HepG2 (cell line): Measurements from ENCODE around the gene KRTAP10-5. TPM values are rescaled to one million over a fixed set of nuclear protein-coding genes. Genes with fewer than 3 reads are reported as not detected.

Source experiments
- ATAC-seq: fragments of 200-7000 bp; cut with Tn5 transposase; 3 replicates; pipeline ENCODE4 v1.9.1; 2020; ENCODE audit warnings: mild to moderate bottlenecking, moderate library complexity
- BruUV-seq: library from RNA; stranded (reverse); fragments of 400-500 nt; replicated peaks from 2 replicates; lab custom pipeline; 2021; lab: Mats Ljungman, UMichigan
- CTCF ChIA-PET: fragments of 300-600 bp; formaldehyde crosslinking; extraction: SDS; loops from one replicate; lab custom pipeline; 2021; ENCODE audit warnings: low total read pairs, inconsistent platforms, low intra/inter-chr PET ratio; lab: Yijun Ruan, JAX
- POLR2A ChIA-PET: fragments of 350-600 bp; sonication (Branson Sonifier 250); formaldehyde crosslinking; loops from one replicate; lab custom pipeline; 2020; ENCODE audit warnings: antibody characterized with exemption, inconsistent platforms; lab: Yijun Ruan, JAX
- DNase-seq: peaks from one replicate; pipeline ENCODE4 v3.0.0-alpha.2; 2015; ENCODE audit warnings: low spot score
- FAIRE-seq: peaks from 3 replicates; lab custom pipeline; 2011; peaks lifted over from hg19 to GRCh38; lab: Jason Lieb, UNC
- H2AFZ ChIP-seq: one replicate; pipeline ENCODE4 v1.6.1; 2011; ENCODE audit warnings: low read length, inconsistent platforms
- H3K27ac ChIP-seq: fragments of 300-600 bp; 3 replicates; pipeline ENCODE4 v1.8.0; 2011; ENCODE audit warnings: mixed run types, mild to moderate bottlenecking, mixed read lengths, low read length, inconsistent platforms; ENCODE audit not compliant: insufficient read depth; ENCODE audit errors: extremely low read length
- H3K27me3 ChIP-seq, 2 experiments: fragments of 200-600 bp in 1 of 2; 2 replicates in 1 of 2; 3 replicates in 1 of 2; pipeline versions ENCODE4 v1.6.0 to v1.8.0; 2011; ENCODE audit warnings: low read length in 2 of 2, mild to moderate bottlenecking in 2 of 2, moderate library complexity in 2 of 2, inconsistent platforms in 1 of 2; ENCODE audit not compliant: insufficient read depth in 2 of 2, control insufficient read depth in 1 of 2
- H3K36me3 ChIP-seq, 2 experiments: fragments of 200-600 bp in 1 of 2; replicated peaks in 1 of 2; 2 replicates in 1 of 2; 3 replicates in 1 of 2; pipeline versions ENCODE4 v1.5.1 to v1.8.0; 2011; ENCODE audit warnings: low read length in 2 of 2, inconsistent platforms in 1 of 2; ENCODE audit not compliant: insufficient read depth in 2 of 2, control insufficient read depth in 1 of 2
- H3K4me1 ChIP-seq: 2 replicates; pipeline ENCODE4 v1.5.1; 2012; ENCODE audit warnings: low read length, inconsistent platforms; ENCODE audit not compliant: insufficient read depth
- H3K4me2 ChIP-seq: 2 replicates; pipeline ENCODE4 v1.6.0; 2011; ENCODE audit warnings: low read depth, low read length, inconsistent platforms
- H3K4me3 ChIP-seq, 3 experiments: fragments of 200-600 bp in 1 of 3; sonication (generic), shearing (Covaris generic) in 1 of 3; replicated peaks in 1 of 3; 2 replicates each; pipeline ENCODE4 v1.5.1; 2011 to 2016; ENCODE audit warnings: low read length in 3 of 3, inconsistent platforms in 2 of 3, low read depth in 2 of 3, mild to moderate bottlenecking in 2 of 3, control low read depth in 1 of 3, mixed read lengths in 1 of 3; ENCODE audit not compliant: insufficient read depth in 1 of 3
- H3K79me2 ChIP-seq: one replicate; pipeline ENCODE4 v1.6.1; 2011; ENCODE audit warnings: low read length, inconsistent platforms; ENCODE audit not compliant: insufficient read depth
- H3K9ac ChIP-seq: 2 replicates; pipeline ENCODE4 v1.6.0; 2011; ENCODE audit warnings: mild to moderate bottlenecking, low read depth, low read length, inconsistent platforms; ENCODE audit not compliant: insufficient read depth
- H3K9me3 ChIP-seq: 2 replicates; pipeline ENCODE4 v1.5.1; 2012; ENCODE audit warnings: mild to moderate bottlenecking, low read length
- H4K20me1 ChIP-seq: 2 replicates; pipeline ENCODE4 v1.6.0; 2011; ENCODE audit warnings: inconsistent platforms, mild to moderate bottlenecking, low read length, moderate library complexity; ENCODE audit not compliant: insufficient read depth
- CREB1 ChIP-seq, 2 experiments: fragments of 450-650 bp in 1 of 2; IDR thresholded peaks; 2 replicates each; pipeline ENCODE4 v1.6.1; 2016 to 2017; ENCODE audit warnings: control low read depth in 1 of 2, mild to moderate bottlenecking in 1 of 2, missing compliant biosample characterization in 1 of 2, missing genetic modification characterization in 1 of 2
- DDIT3 ChIP-seq: sonication (generic); formaldehyde crosslinking; IDR thresholded peaks from 2 replicates; pipeline ENCODE4 v1.4.0; 2020; ENCODE audit warnings: mild to moderate bottlenecking, missing genetic modification reagents
- HIVEP1 ChIP-seq: sonication (generic); formaldehyde crosslinking; IDR thresholded peaks from 2 replicates; pipeline ENCODE4 v1.4.0; 2020; ENCODE audit warnings: mild to moderate bottlenecking, missing genetic modification reagents
- KLF9 ChIP-seq: IDR thresholded peaks from 2 replicates; pipeline ENCODE4 v1.6.1; 2016; ENCODE audit warnings: low read depth
- NR0B2 ChIP-seq: sonication (generic); formaldehyde crosslinking; IDR thresholded peaks from 2 replicates; pipeline ENCODE4 v1.4.0; 2020; ENCODE audit warnings: mild to moderate bottlenecking, missing genetic modification reagents
- PCBP2 ChIP-seq: fragments of 200-400 bp; formaldehyde crosslinking; optimal IDR thresholded peaks from 2 replicates; pipeline ENCODE3; 2018; ENCODE audit warnings: low read length, low read depth; ENCODE audit not compliant: poor library complexity, severe bottlenecking
- RARG ChIP-seq: sonication (generic); formaldehyde crosslinking; IDR thresholded peaks from 2 replicates; pipeline ENCODE4 v1.4.0; 2020; ENCODE audit warnings: low read depth, mild to moderate bottlenecking, missing genetic modification reagents
- ZBTB39 ChIP-seq: sonication (generic); formaldehyde crosslinking; IDR thresholded peaks from 2 replicates; pipeline ENCODE4 v1.5.0; 2020; ENCODE audit warnings: missing genetic modification reagents
- ZNF446 ChIP-seq: sonication (generic); formaldehyde crosslinking; IDR thresholded peaks from 2 replicates; pipeline ENCODE4 v1.5.0; 2020; ENCODE audit warnings: mild to moderate bottlenecking, missing genetic modification reagents
- ZNF749 ChIP-seq: sonication (generic); formaldehyde crosslinking; IDR thresholded peaks from 2 replicates; pipeline ENCODE4 v1.8.0; 2022; ENCODE audit warnings: mild to moderate bottlenecking, missing genetic modification reagents, moderate library complexity, borderline replicate concordance
- ZNF83 ChIP-seq: sonication (generic); formaldehyde crosslinking; IDR thresholded peaks from 2 replicates; pipeline ENCODE4 v1.4.0; 2020; ENCODE audit warnings: missing genetic modification reagents, mild to moderate bottlenecking, borderline replicate concordance
- ZSCAN9 ChIP-seq: IDR thresholded peaks from 2 replicates; pipeline ENCODE4 v1.6.1; 2016; ENCODE audit warnings: borderline replicate concordance
- WGBS: methylation state at CpG from one replicate; pipeline ENCODE4 v1.1.6; 2017; ENCODE audit warnings: low lambda C conversion rate; 5-methylcytosine and 5-hydroxymethylcytosine counted together
- in situ Hi-C: cut with HindIII; loops from 2 replicates; pipeline ENCODE4 v1.10.0; 2017; ENCODE audit warnings: low pct_unique_long_range_greater_than_20kb; ENCODE audit not compliant: extremely low pct_ligation_motif_present
- intact Hi-C: fragments of 100-400 bp; cut with micrococcal nuclease; formaldehyde crosslinking; loops from one replicate; pipeline ENCODE4 v1.10.0; 2022; ENCODE audit not compliant: unreplicated experiment
- polyA plus RNA-seq, 8 experiments: library from polyadenylated mRNA; depleted of rRNA in 3 of 8; stranded (reverse) in 7 of 8; unstranded in 1 of 8; fragments of >200 nt; fragmentation: Illumina TruSeq in 4 of 8; extraction: Trizol in 4 of 8; gene quantifications; 2 replicates each; pipeline versions ENCODE4 v1.2.1 to v1.2.3, GENCODE V29; 2011 to 2016; ENCODE audit warnings: low read depth in 4 of 8, missing spikeins in 1 of 8, mixed read lengths in 1 of 8; ENCODE audit not compliant: insufficient read depth in 1 of 8
- total RNA-seq, 5 experiments: library from RNA; depleted of rRNA; stranded (reverse); fragments of >200 nt; fragmentation: Illumina TruSeq; extraction: Trizol; gene quantifications; 2 replicates each; pipeline ENCODE4 v1.2.3, GENCODE V29; 2016; ENCODE audit warnings: low read depth in 1 of 5
- TF ChIP-seq, protein P1 (sequence below): sonication (generic); formaldehyde crosslinking; IDR thresholded peaks from 2 replicates; pipeline ENCODE4 v1.4.0; 2020; ENCODE audit warnings: missing genetic modification reagents
- TF ChIP-seq, protein P2 (sequence below): IDR thresholded peaks from 2 replicates; pipeline ENCODE4 v1.6.1; 2018; ENCODE audit warnings: missing genetic modification reagents

KRTAP10-5 gene
- total and polyA plus RNA-seq, 2 of the 13 experiments (the other 11 are each of a cell fraction or from before 2014, with no cell fraction given), result not detected

DNA sequence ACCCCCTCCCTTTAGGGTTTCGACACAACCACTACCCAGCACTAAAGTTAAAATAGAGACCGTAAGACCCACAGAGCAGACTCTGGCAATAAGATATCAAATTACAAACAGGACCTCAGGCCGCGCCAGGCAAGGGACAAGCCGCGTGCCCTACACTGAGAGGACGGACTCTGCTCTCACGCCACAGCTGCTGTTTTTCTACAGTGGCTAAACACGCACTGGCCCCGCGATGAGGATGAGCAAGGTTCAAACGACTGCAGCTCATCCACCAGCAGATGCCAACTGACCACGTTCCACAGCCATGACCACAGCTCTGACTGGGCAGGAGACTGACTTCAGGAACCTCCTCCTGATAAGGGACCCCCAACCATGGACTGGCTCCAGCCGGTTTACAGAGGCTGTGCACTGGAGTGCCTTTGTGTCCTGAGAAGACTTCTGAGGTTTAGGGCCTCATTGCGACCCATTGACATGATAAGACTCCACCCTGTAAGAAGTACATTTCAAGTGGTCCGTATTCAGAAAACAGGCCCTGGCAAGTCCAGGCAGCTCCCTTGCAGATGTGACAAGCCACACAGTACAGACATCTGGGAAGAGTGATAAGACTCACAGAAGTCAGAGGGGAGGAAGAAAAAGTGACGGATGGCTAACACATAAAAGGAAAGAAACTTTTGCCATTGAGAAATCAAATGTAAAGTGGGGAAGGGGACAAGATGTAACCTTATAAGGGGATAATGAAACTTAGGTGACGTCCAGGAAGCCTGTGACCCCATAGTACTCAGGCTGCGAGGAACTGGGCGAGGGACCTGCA is 13.4 kb upstream of the KRTAP10-5 start:
- CTCF ChIA-PET, result no interaction called here
- intact Hi-C loops (no loop called here), in situ Hi-C loops (no loop called here)
- WGBS, result 42% methylated on average over 12 of the region's 20 CpGs
- no peaks in the 10 kb centered on the region for H4K20me1 ChIP-seq
- DNase-seq (peak; percentile 81), FAIRE-seq (peak; percentile 78), ATAC-seq (peak; percentile 90)
- BruUV-seq, result no TSS peak
- POLR2A ChIA-PET, result no interaction called here
- no peaks in the 10 kb centered on the region for H3K9me3 ChIP-seq
- no peak overlapping the region for H2AFZ ChIP-seq
- peak overlapping the region; percentile 59 for H3K4me2 ChIP-seq
- no peaks in the 10 kb centered on the region for H3K79me2 ChIP-seq
- H3K36me3 ChIP-seq, result no peaks in the 10 kb centered on the region
- H3K4me3 ChIP-seq, result peak overlapping the region in 1 of 3 experiments; percentile 4; a peak in 1 of 6 replicates
- H3K4me1 ChIP-seq, result peaks cover 52% of the 10 kb centered on the region
- peak overlapping the region; percentile 80 for H3K27ac ChIP-seq
- H3K27me3 ChIP-seq, result no peaks in the 10 kb centered on the region; a peak in 1 of 5 replicates
- H3K9ac ChIP-seq, result peak overlapping the region; percentile 54
- TF ChIP-seq ZNF749 (CRISPR knock-in tag) (no peak; the same call in 1 of the 2 replicates), ZSCAN9 (CRISPR knock-in tag) (peak; percentile 68; the same call in 1 of the 2 replicates), DDIT3 (CRISPR knock-in tag) (no peak), ZNF83 (CRISPR knock-in tag) (0 out of 2 replicates have a peak, but pooled peaks have one; percentile 36), NR0B2 (CRISPR knock-in tag) (no peak), HIVEP1 (CRISPR knock-in tag) (0 out of 2 replicates have a peak, but pooled peaks have one; percentile 27), RARG (CRISPR knock-in tag) (no peak), CREB1 (IDR thresholded peaks at IDR 0.05) (no peak), CREB1 (CRISPR knock-in tag; IDR thresholded peaks at IDR 0.05) (no peak), KLF9 (CRISPR knock-in tag) (no peak), ZBTB39 (no peak), ZNF446 (CRISPR knock-in tag) (no peak), PCBP2 (no peak)
- TF ChIP-seq, protein P1, sequence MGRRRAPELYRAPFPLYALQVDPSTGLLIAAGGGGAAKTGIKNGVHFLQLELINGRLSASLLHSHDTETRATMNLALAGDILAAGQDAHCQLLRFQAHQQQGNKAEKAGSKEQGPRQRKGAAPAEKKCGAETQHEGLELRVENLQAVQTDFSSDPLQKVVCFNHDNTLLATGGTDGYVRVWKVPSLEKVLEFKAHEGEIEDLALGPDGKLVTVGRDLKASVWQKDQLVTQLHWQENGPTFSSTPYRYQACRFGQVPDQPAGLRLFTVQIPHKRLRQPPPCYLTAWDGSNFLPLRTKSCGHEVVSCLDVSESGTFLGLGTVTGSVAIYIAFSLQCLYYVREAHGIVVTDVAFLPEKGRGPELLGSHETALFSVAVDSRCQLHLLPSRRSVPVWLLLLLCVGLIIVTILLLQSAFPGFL (CRISPR knock-in tag), result no peak
- TF ChIP-seq, protein P2, sequence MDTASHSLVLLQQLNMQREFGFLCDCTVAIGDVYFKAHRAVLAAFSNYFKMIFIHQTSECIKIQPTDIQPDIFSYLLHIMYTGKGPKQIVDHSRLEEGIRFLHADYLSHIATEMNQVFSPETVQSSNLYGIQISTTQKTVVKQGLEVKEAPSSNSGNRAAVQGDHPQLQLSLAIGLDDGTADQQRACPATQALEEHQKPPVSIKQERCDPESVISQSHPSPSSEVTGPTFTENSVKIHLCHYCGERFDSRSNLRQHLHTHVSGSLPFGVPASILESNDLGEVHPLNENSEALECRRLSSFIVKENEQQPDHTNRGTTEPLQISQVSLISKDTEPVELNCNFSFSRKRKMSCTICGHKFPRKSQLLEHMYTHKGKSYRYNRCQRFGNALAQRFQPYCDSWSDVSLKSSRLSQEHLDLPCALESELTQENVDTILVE, result no peak; the same call in 1 of the 2 replicates
